ENCODE results near the gene TRIM38. TPM values are rescaled to one million over a fixed set of nuclear protein-coding genes. Genes with fewer than 3 reads are reported as not detected.

TRIM38 gene
- total and polyA plus RNA-seq, 3 experiments from 2014 or later, result 10.1 to 11.2 (median 10.8) TPM

GRCh38 chr6:26016963-26017631 lies 54.5 kb downstream of the TRIM38 start:
- POLR2A ChIA-PET, result interaction anchor here (0.5 to 3.2 kb wide), 7 partner anchors 9 to 30 kb away, joined by 3 to 23 read pairs (median 5); a partner anchor contains a TSS

GRCh38 chr6:26017632-26017966 lies 55.0 kb downstream of the TRIM38 start:
- peaks cover 28 to 33% (median 32%) of the 10 kb centered on the region in 3 donors for H3K4me1 Mint-ChIP-seq
- H3K9me3 Mint-ChIP-seq, result peaks cover 0 to 12% (median 2%) of the 10 kb centered on the region in 5 donors
- H3K4me3 Mint-ChIP-seq, result peak overlapping the region; percentile 68 to 87 (median 76)
- CTCF ChIA-PET, result interaction anchor here (1.1 to 10.0 kb wide), 7 partner anchors 8 to 1875 kb away, joined by 3 to 88 read pairs (median 8); a partner anchor contains a TSS
- Histone ChIP-seq H3K4me3 (ENCODE audit: low read length) (peak overlapping the region; percentile 27), H3K36me3 (ENCODE audit: insufficient read depth, low read length) (no peaks in the 10 kb centered on the region), H3K27me3 (ENCODE audit: insufficient read depth, low read length, poor library complexity, severe bottlenecking) (no peaks in the 10 kb centered on the region), H3K9me3 (ENCODE audit: low read length) (peaks cover 3% of the 10 kb centered on the region), H3K4me1 (ENCODE audit: insufficient read depth, low read length) (peaks cover 12% of the 10 kb centered on the region), H3K27ac (ENCODE audit: low read depth, low read length) (no peak overlapping the region)
- POLR2A ChIA-PET, result interaction anchor here (0.7 to 3.2 kb wide), 7 partner anchors 9 to 556 kb away, joined by 3 to 23 read pairs (median 5); a partner anchor contains a TSS
- peak overlapping the region in 7 of 8 donors; percentile 33 to 90 (median 76) for H3K27ac Mint-ChIP-seq
- peak; percentile 37 to 69 (median 66) for DNase-seq
- H3K36me3 Mint-ChIP-seq, result peaks cover 0 to 15% (median 0%) of the 10 kb centered on the region in 3 donors
- peaks cover 0 to 12% of the 10 kb centered on the region in 2 donors for H3K27me3 Mint-ChIP-seq

More at GRCh38 chr6:26016963-26017631, 54.5 kb downstream of the TRIM38 start:
- peaks cover 7% of the 10 kb centered on the region for H3K4me1 ChIP-seq (ENCODE audit: insufficient read depth, low read length)
- H3K27ac Mint-ChIP-seq, result peak overlapping the region in 7 of 8 donors; percentile 33 to 90 (median 76)
- H3K36me3 Mint-ChIP-seq, result peaks cover 0 to 15% (median 0%) of the 10 kb centered on the region in 3 donors
- H3K9me3 Mint-ChIP-seq, result peaks cover 0 to 12% (median 2%) of the 10 kb centered on the region in 5 donors
- H3K4me1 Mint-ChIP-seq, result peaks cover 25 to 28% (median 27%) of the 10 kb centered on the region in 3 donors
- H3K27ac ChIP-seq (ENCODE audit: low read depth, low read length), result no peak overlapping the region
- no peaks in the 10 kb centered on the region for H3K27me3 ChIP-seq (ENCODE audit: insufficient read depth, low read length, poor library complexity, severe bottlenecking)
- DNase-seq, result no peak
- peaks cover 0 to 12% of the 10 kb centered on the region in 2 donors for H3K27me3 Mint-ChIP-seq
- CTCF ChIA-PET, result interaction anchor here (1.1 to 10.0 kb wide), 7 partner anchors 9 to 1876 kb away, joined by 3 to 88 read pairs (median 8); a partner anchor contains a TSS
- peak overlapping the region; percentile 68 to 87 (median 76) for H3K4me3 Mint-ChIP-seq
- H3K9me3 ChIP-seq (ENCODE audit: low read length), result peaks cover 3% of the 10 kb centered on the region
- no peaks in the 10 kb centered on the region for H3K36me3 ChIP-seq (ENCODE audit: insufficient read depth, low read length)
- peak overlapping the region; percentile 27 for H3K4me3 ChIP-seq (ENCODE audit: low read length)

GRCh38 chr6:26019261-26019830 lies 56.7 kb downstream of the TRIM38 start:
- H3K4me1 ChIP-seq (ENCODE audit: insufficient read depth, low read length), result peaks cover 12% of the 10 kb centered on the region
- Mint-ChIP-seq H3K27ac (peak overlapping the region in 4 of 8 donors; percentile 11 to 100 (median 87)), H3K4me1 (peaks cover 28 to 48% (median 37%) of the 10 kb centered on the region in 3 donors), H3K9me3 (peaks cover 0 to 12% (median 2%) of the 10 kb centered on the region in 5 donors), H3K4me3 (peak overlapping the region in 1 of 7 donors; percentile 10), H3K27me3 (peaks cover 0 to 12% of the 10 kb centered on the region in 2 donors), H3K36me3 (peaks cover 0 to 15% (median 0%) of the 10 kb centered on the region in 3 donors)
- ChIA-PET CTCF (interaction anchor here (1.0 to 10.0 kb wide), 8 partner anchors 9 to 78 kb away, joined by 3 to 88 read pairs (median 28); a partner anchor contains a TSS), POLR2A (interaction anchor here (0.7 to 4.8 kb wide), 14 partner anchors 8 to 1874 kb away, joined by 3 to 156 read pairs (median 10); partner anchors contain the start of gene TRIM38)
- no peaks in the 10 kb centered on the region for H3K27me3 ChIP-seq (ENCODE audit: insufficient read depth, low read length, poor library complexity, severe bottlenecking)
- peaks cover 3% of the 10 kb centered on the region for H3K9me3 ChIP-seq (ENCODE audit: low read length)
- no peak for DNase-seq
- H3K27ac ChIP-seq (ENCODE audit: low read depth, low read length), result no peak overlapping the region
- no peak overlapping the region for H3K4me3 ChIP-seq (ENCODE audit: low read length)
- H3K36me3 ChIP-seq (ENCODE audit: insufficient read depth, low read length), result no peaks in the 10 kb centered on the region

GRCh38 chr6:26019967-26020328 lies 57.3 kb downstream of the TRIM38 start:
- peaks cover 30 to 54% (median 39%) of the 10 kb centered on the region in 3 donors for H3K4me1 Mint-ChIP-seq
- H3K36me3 ChIP-seq (ENCODE audit: insufficient read depth, low read length), result no peaks in the 10 kb centered on the region
- ChIA-PET CTCF (interaction anchor here (1.0 to 10.0 kb wide), 13 partner anchors 10 to 1874 kb away, joined by 3 to 88 read pairs (median 4); a partner anchor contains a TSS), POLR2A (interaction anchor here (0.5 to 4.8 kb wide), 37 partner anchors 9 to 1874 kb away, joined by 3 to 156 read pairs (median 7); partner anchors contain the start of genes HFE and TRIM38)
- H3K27ac Mint-ChIP-seq, result peak overlapping the region in 7 of 8 donors; percentile 93 to 100 (median 100)
- H3K27ac ChIP-seq (ENCODE audit: low read depth, low read length), result peak overlapping the region; percentile 98
- H3K27me3 Mint-ChIP-seq, result peaks cover 0 to 12% of the 10 kb centered on the region in 2 donors
- no peak for DNase-seq
- H3K36me3 Mint-ChIP-seq, result peaks cover 0 to 15% (median 0%) of the 10 kb centered on the region in 3 donors
- peaks cover 0 to 12% (median 2%) of the 10 kb centered on the region in 5 donors for H3K9me3 Mint-ChIP-seq
- H3K27me3 ChIP-seq (ENCODE audit: insufficient read depth, low read length, poor library complexity, severe bottlenecking), result no peaks in the 10 kb centered on the region
- no peak overlapping the region for H3K4me3 ChIP-seq (ENCODE audit: low read length)
- H3K4me1 ChIP-seq (ENCODE audit: insufficient read depth, low read length), result peaks cover 12% of the 10 kb centered on the region
- H3K9me3 ChIP-seq (ENCODE audit: low read length), result peaks cover 3% of the 10 kb centered on the region
- peak overlapping the region; percentile 81 to 99 (median 95) for H3K4me3 Mint-ChIP-seq

GRCh38 chr6:26020329-26021000 lies 57.9 kb downstream of the TRIM38 start:
- peak overlapping the region; percentile 93 to 100 (median 100) for H3K27ac Mint-ChIP-seq
- H3K4me3 ChIP-seq (ENCODE audit: low read length), result peak overlapping the region; percentile 93
- peaks cover 14% of the 10 kb centered on the region for H3K4me1 ChIP-seq (ENCODE audit: insufficient read depth, low read length)
- DNase-seq, result peak; percentile 68 to 92 (median 88)
- no peaks in the 10 kb centered on the region for H3K36me3 ChIP-seq (ENCODE audit: insufficient read depth, low read length)
- peak overlapping the region; percentile 81 to 99 (median 95) for H3K4me3 Mint-ChIP-seq
- peaks cover 0 to 15% (median 0%) of the 10 kb centered on the region in 3 donors for H3K36me3 Mint-ChIP-seq
- H3K4me1 Mint-ChIP-seq, result peaks cover 30 to 57% (median 44%) of the 10 kb centered on the region in 3 donors
- H3K27me3 ChIP-seq (ENCODE audit: insufficient read depth, low read length, poor library complexity, severe bottlenecking), result no peaks in the 10 kb centered on the region
- H3K9me3 ChIP-seq (ENCODE audit: low read length), result peaks cover 3% of the 10 kb centered on the region
- ChIA-PET CTCF (interaction anchor here (1.0 to 10.0 kb wide), 14 partner anchors 11 to 1873 kb away, joined by 3 to 88 read pairs (median 4); a partner anchor contains a TSS), POLR2A (interaction anchor here (0.5 to 4.8 kb wide), 51 partner anchors 9 to 1873 kb away, joined by 3 to 156 read pairs (median 5); partner anchors contain the start of genes HFE and TRIM38)
- H3K27me3 Mint-ChIP-seq, result peaks cover 0 to 12% of the 10 kb centered on the region in 2 donors
- H3K27ac ChIP-seq (ENCODE audit: low read depth, low read length), result peak overlapping the region; percentile 98
- peaks cover 0 to 12% (median 2%) of the 10 kb centered on the region in 5 donors for H3K9me3 Mint-ChIP-seq

- peak in 1 of 5 donors; percentile 63 for DNase-seq
- ChIA-PET CTCF (interaction anchor here (1.0 to 10.0 kb wide), 12 partner anchors 11 to 1873 kb away, joined by 3 to 88 read pairs (median 6); a partner anchor contains a TSS), POLR2A (interaction anchor here (0.6 to 4.8 kb wide), 39 partner anchors 10 to 1873 kb away, joined by 3 to 156 read pairs (median 6); partner anchors contain the start of genes HFE and TRIM38)
- peaks cover 0 to 15% (median 0%) of the 10 kb centered on the region in 3 donors for H3K36me3 Mint-ChIP-seq
- peaks cover 3% of the 10 kb centered on the region for H3K9me3 ChIP-seq (ENCODE audit: low read length)
- no peaks in the 10 kb centered on the region for H3K36me3 ChIP-seq (ENCODE audit: insufficient read depth, low read length)
- H3K9me3 Mint-ChIP-seq, result peaks cover 0 to 12% (median 2%) of the 10 kb centered on the region in 5 donors
- peak overlapping the region; percentile 98 for H3K27ac ChIP-seq (ENCODE audit: low read depth, low read length)
- H3K4me3 ChIP-seq (ENCODE audit: low read length), result peak overlapping the region; percentile 93
- peaks cover 34 to 62% (median 49%) of the 10 kb centered on the region in 3 donors for H3K4me1 Mint-ChIP-seq
- peak overlapping the region; percentile 81 to 99 (median 95) for H3K4me3 Mint-ChIP-seq
- peaks cover 0 to 12% of the 10 kb centered on the region in 2 donors for H3K27me3 Mint-ChIP-seq
- H3K27ac Mint-ChIP-seq, result peak overlapping the region; percentile 93 to 100 (median 100)
- no peaks in the 10 kb centered on the region for H3K27me3 ChIP-seq (ENCODE audit: insufficient read depth, low read length, poor library complexity, severe bottlenecking)
- H3K4me1 ChIP-seq (ENCODE audit: insufficient read depth, low read length), result peaks cover 19% of the 10 kb centered on the region
Observed at GRCh38 chr6:26021001-26021349, 58.4 kb downstream of the TRIM38 start.

Data from CD8-positive, alpha-beta memory T cell (primary cell).